Neural progenitor cell (in vitro differentiated cells): Measurements from ENCODE around the gene BAK1. TPM values are rescaled to one million over a fixed set of nuclear protein-coding genes. Genes with fewer than 3 reads are reported as not detected.

Experiments used
- DNase-seq: peaks from one replicate; pipeline ENCODE4 v3.0.0-alpha.2; 2016; ENCODE audit warnings: low spot score
- H2AFZ ChIP-seq: fragments of 200-600 bp; sonication (generic); replicated peaks from 2 replicates; pipeline ENCODE4 v1.6.1; 2016; ENCODE audit warnings: antibody characterized with exemption
- H3F3A ChIP-seq: fragments of 200-600 bp; sonication (generic); 2 replicates; pipeline ENCODE4 v1.6.1; 2016; ENCODE audit warnings: antibody characterized with exemption, low read depth
- H3K27ac ChIP-seq: fragments of 200-600 bp; sonication (generic); 2 replicates; pipeline ENCODE4 v1.5.1; 2016; ENCODE audit warnings: mild to moderate bottlenecking
- H3K27me3 ChIP-seq: fragments of 200-600 bp; sonication (generic); 2 replicates; pipeline ENCODE4 v1.6.1; 2016; ENCODE audit warnings: mild to moderate bottlenecking, moderate library complexity
- H3K36me3 ChIP-seq: fragments of 200-600 bp; sonication (generic); 2 replicates; pipeline ENCODE4 v1.5.1; 2016
- H3K4me1 ChIP-seq: fragments of 200-600 bp; sonication (generic); 2 replicates; pipeline ENCODE4 v1.6.1; 2016; ENCODE audit warnings: mixed run types
- H3K4me2 ChIP-seq: fragments of 200-600 bp; sonication (generic); 2 replicates; pipeline ENCODE4 v1.6.1; 2016
- H3K4me3 ChIP-seq: fragments of 200-600 bp; sonication (generic); 2 replicates; pipeline ENCODE4 v1.5.1; 2016
- H3K79me2 ChIP-seq: fragments of 200-600 bp; sonication (generic); 2 replicates; pipeline ENCODE4 v1.6.1; 2016; ENCODE audit warnings: low read depth
- H3K9ac ChIP-seq: fragments of 200-600 bp; sonication (generic); 2 replicates; pipeline ENCODE4 v1.6.1; 2016
- H3K9me3 ChIP-seq: fragments of 200-600 bp; sonication (generic); 2 replicates; pipeline ENCODE4 v1.5.1; 2016; ENCODE audit warnings: low read depth
- H4K20me1 ChIP-seq: fragments of 200-600 bp; sonication (generic); 2 replicates; pipeline ENCODE4 v1.6.1; 2016; ENCODE audit warnings: low read depth
- H3K27ac Mint-ChIP-seq: 3 replicates; pipeline ENCODE4 v1.8.0; 2021; ENCODE audit warnings: mixed read lengths
- H3K27me3 Mint-ChIP-seq: 2 replicates; pipeline ENCODE4 v1.8.0; 2022; ENCODE audit warnings: low read depth, mild to moderate bottlenecking, inconsistent platforms, moderate library complexity, mixed read lengths; ENCODE audit not compliant: insufficient read depth
- H3K36me3 Mint-ChIP-seq: 3 replicates; pipeline ENCODE4 v1.8.0; 2021; ENCODE audit warnings: mixed read lengths
- H3K4me1 Mint-ChIP-seq: 3 replicates; pipeline ENCODE4 v1.8.0; 2021; ENCODE audit warnings: mixed read lengths
- H3K4me3 Mint-ChIP-seq: 3 replicates; pipeline ENCODE4 v1.8.0; 2021; ENCODE audit warnings: mild to moderate bottlenecking, moderate library complexity, mixed read lengths
- H3K9me3 Mint-ChIP-seq: 3 replicates; pipeline ENCODE4 v1.8.0; 2020; ENCODE audit warnings: mixed read lengths
- EZH2 ChIP-seq: fragments of 200-600 bp; sonication (generic); IDR thresholded peaks from 2 replicates; pipeline ENCODE4 v1.6.1; 2017; ENCODE audit warnings: antibody characterized with exemption, mild to moderate bottlenecking, moderate library complexity
- EZH2phosphoT487 ChIP-seq: fragments of 200-600 bp; sonication (generic); IDR thresholded peaks from 2 replicates; pipeline ENCODE4 v1.6.1; 2017; ENCODE audit warnings: antibody characterized with exemption
- total RNA-seq: library from RNA; depleted of rRNA; stranded (reverse); fragments of >200 nt; gene quantifications from 2 replicates; pipeline ENCODE4 v1.2.3, GENCODE V29; 2015; ENCODE audit warnings: low replicate concordance
- TF ChIP-seq, protein P1 (sequence below): fragments of 200-600 bp; sonication (generic); IDR thresholded peaks from 2 replicates; pipeline ENCODE4 v1.5.1; 2017; ENCODE audit warnings: antibody characterized with exemption, mild to moderate bottlenecking

BAK1 gene
- total RNA-seq, 1 donor from 2014 or later, result 13.9 TPM

GRCh38 chr6:33567836-33568235 lies 12.2 kb downstream of the BAK1 start:
- no peaks in the 10 kb centered on the region for H3K9me3 Mint-ChIP-seq
- no peak for DNase-seq
- no peak overlapping the region for H3K27ac ChIP-seq
- no peak overlapping the region for H3K4me2 ChIP-seq
- no peaks in the 10 kb centered on the region for H3K79me2 ChIP-seq
- H3K4me1 Mint-ChIP-seq, result peaks cover 21% of the 10 kb centered on the region
- H3K36me3 ChIP-seq, result no peaks in the 10 kb centered on the region
- H3F3A ChIP-seq, result peaks cover 12% of the 10 kb centered on the region
- peaks cover 14% of the 10 kb centered on the region for H3K27me3 Mint-ChIP-seq
- no peak overlapping the region for H3K9ac ChIP-seq
- H3K27me3 ChIP-seq, result peaks cover 5% of the 10 kb centered on the region
- peaks cover 6% of the 10 kb centered on the region for H3K4me1 ChIP-seq
- TF ChIP-seq, protein P1, sequence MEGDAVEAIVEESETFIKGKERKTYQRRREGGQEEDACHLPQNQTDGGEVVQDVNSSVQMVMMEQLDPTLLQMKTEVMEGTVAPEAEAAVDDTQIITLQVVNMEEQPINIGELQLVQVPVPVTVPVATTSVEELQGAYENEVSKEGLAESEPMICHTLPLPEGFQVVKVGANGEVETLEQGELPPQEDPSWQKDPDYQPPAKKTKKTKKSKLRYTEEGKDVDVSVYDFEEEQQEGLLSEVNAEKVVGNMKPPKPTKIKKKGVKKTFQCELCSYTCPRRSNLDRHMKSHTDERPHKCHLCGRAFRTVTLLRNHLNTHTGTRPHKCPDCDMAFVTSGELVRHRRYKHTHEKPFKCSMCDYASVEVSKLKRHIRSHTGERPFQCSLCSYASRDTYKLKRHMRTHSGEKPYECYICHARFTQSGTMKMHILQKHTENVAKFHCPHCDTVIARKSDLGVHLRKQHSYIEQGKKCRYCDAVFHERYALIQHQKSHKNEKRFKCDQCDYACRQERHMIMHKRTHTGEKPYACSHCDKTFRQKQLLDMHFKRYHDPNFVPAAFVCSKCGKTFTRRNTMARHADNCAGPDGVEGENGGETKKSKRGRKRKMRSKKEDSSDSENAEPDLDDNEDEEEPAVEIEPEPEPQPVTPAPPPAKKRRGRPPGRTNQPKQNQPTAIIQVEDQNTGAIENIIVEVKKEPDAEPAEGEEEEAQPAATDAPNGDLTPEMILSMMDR, result no peak
- TF ChIP-seq EZH2 (no peak), EZH2phosphoT487 (no peak)
- H3K9me3 ChIP-seq, result no peaks in the 10 kb centered on the region
- H3K4me3 Mint-ChIP-seq, result no peak overlapping the region
- H3K4me3 ChIP-seq, result no peak overlapping the region
- no peak overlapping the region for H3K27ac Mint-ChIP-seq
- H2AFZ ChIP-seq, result no peak overlapping the region
- H4K20me1 ChIP-seq, result no peaks in the 10 kb centered on the region
- peaks cover 2% of the 10 kb centered on the region for H3K36me3 Mint-ChIP-seq

DNA sequence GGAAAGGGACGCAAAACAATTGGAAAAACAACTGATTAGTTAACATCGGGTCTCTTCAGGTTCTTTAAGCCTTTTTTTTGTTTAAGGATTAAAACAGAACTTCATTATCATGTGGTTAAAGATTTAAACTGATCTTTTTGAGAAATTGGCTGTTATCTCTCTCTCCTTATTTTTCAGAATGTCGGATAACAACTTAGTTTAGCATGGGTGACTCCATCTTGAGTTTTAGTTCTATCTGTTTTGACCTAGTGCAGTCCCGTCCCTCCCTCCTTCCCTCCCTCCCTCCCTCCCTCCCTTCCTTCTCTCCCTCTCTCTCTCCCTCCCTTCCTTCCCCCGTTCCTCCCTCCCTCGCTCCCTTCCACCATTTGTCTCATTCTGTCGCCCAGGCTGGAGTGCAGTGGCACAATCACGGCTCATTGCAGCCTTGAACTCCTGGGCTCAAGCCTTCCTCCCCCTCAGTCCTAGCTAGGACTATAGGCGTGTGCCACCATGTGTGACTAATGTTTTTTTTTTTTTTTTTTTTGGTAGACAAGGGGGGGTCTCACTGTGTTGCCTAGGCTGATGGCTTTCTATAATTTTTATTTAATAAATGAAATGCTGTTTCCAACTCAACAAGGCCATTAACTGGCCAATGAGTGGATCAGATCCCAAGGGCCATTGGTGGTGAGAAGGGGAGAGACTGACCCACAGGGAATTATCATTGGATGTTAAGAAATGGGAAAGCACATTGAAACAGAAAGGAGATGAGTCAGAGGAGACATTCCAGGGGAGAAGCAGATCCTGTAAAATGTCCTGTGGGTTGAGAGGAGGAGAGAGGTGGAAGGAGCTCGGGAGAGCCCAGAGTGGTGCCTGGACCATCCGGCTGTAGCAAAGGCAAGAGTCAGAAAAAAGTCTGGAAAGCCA lies 13.6 kb downstream of the BAK1 start:
- Mint-ChIP-seq H3K4me3 (no peak overlapping the region), H3K27me3 (peaks cover 12% of the 10 kb centered on the region), H3K27ac (no peak overlapping the region), H3K9me3 (no peaks in the 10 kb centered on the region), H3K4me1 (peaks cover 14% of the 10 kb centered on the region), H3K36me3 (peaks cover 2% of the 10 kb centered on the region)
- no peak overlapping the region for H3K27ac ChIP-seq
- no peak overlapping the region for H3K4me3 ChIP-seq
- H3K36me3 ChIP-seq, result no peaks in the 10 kb centered on the region
- H3K9me3 ChIP-seq, result no peaks in the 10 kb centered on the region
- no peak overlapping the region for H2AFZ ChIP-seq
- no peaks in the 10 kb centered on the region for H4K20me1 ChIP-seq
- DNase-seq, result no peak
- H3K4me2 ChIP-seq, result no peak overlapping the region
- peaks cover 7% of the 10 kb centered on the region for H3F3A ChIP-seq
- no peak for TF ChIP-seq EZH2phosphoT487
- TF ChIP-seq EZH2, result no peak
- TF ChIP-seq, protein P1, result no peak
- peaks cover 4% of the 10 kb centered on the region for H3K4me1 ChIP-seq
- H3K79me2 ChIP-seq, result no peaks in the 10 kb centered on the region
- H3K27me3 ChIP-seq, result peaks cover 5% of the 10 kb centered on the region
- H3K9ac ChIP-seq, result no peak overlapping the region

- Histone ChIP-seq H3F3A (no peaks in the 10 kb centered on the region), H3K4me1 (no peaks in the 10 kb centered on the region), H3K27me3 (no peaks in the 10 kb centered on the region), H4K20me1 (no peaks in the 10 kb centered on the region), H3K27ac (no peak overlapping the region), H3K36me3 (no peaks in the 10 kb centered on the region), H3K4me3 (no peak overlapping the region), H3K4me2 (no peak overlapping the region), H3K9me3 (no peaks in the 10 kb centered on the region), H2AFZ (no peak overlapping the region), H3K79me2 (no peaks in the 10 kb centered on the region), H3K9ac (no peak overlapping the region)
- no peak for DNase-seq
- H3K4me3 Mint-ChIP-seq, result no peak overlapping the region
- H3K27me3 Mint-ChIP-seq, result no peaks in the 10 kb centered on the region
- no peak overlapping the region for H3K27ac Mint-ChIP-seq
- no peaks in the 10 kb centered on the region for H3K36me3 Mint-ChIP-seq
- no peaks in the 10 kb centered on the region for H3K4me1 Mint-ChIP-seq
- TF ChIP-seq EZH2phosphoT487 (no peak), EZH2 (no peak)
- TF ChIP-seq, protein P1, result no peak
- H3K9me3 Mint-ChIP-seq, result peaks cover 4% of the 10 kb centered on the region
Observed at GRCh38 chr6:33558801-33559200, 21.3 kb downstream of the BAK1 start.
